Measurements from ENCODE around the gene DSCAML1. TPM values are rescaled to one million over a fixed set of nuclear protein-coding genes. Genes with fewer than 3 reads are reported as not detected.

DSCAML1 gene
- total RNA-seq, 1 donor from 2014 or later = 4.0 TPM

DNA sequence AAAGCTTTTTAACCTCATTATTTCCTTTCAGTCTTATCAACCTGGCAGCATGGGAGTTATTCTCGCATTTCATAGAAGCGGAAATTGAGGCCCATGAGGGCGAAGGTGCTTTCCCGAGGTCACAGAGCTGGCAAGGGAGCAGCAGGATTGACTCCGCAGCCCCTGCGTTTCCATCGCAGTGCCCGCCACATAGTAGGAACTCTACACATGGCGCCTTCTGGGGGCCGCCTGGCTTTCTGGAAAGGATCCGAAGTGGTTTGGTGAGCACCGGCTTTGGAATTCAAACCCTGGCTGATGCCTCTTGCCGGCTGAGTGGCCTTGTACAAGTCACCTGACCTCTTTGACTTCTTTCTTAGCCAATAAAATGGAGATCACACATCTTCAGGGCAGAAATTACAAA lies 376.0 kb downstream of the DSCAML1 start:
- DNase-seq (ENCODE audit: low read depth) = no peak
- TF ChIP-seq, protein P1, sequence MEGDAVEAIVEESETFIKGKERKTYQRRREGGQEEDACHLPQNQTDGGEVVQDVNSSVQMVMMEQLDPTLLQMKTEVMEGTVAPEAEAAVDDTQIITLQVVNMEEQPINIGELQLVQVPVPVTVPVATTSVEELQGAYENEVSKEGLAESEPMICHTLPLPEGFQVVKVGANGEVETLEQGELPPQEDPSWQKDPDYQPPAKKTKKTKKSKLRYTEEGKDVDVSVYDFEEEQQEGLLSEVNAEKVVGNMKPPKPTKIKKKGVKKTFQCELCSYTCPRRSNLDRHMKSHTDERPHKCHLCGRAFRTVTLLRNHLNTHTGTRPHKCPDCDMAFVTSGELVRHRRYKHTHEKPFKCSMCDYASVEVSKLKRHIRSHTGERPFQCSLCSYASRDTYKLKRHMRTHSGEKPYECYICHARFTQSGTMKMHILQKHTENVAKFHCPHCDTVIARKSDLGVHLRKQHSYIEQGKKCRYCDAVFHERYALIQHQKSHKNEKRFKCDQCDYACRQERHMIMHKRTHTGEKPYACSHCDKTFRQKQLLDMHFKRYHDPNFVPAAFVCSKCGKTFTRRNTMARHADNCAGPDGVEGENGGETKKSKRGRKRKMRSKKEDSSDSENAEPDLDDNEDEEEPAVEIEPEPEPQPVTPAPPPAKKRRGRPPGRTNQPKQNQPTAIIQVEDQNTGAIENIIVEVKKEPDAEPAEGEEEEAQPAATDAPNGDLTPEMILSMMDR (conservative IDR thresholded peaks at IDR 0.05; ENCODE audit: low read depth, low read length) = no peak
- H3K4me3 ChIP-seq (ENCODE audit: low read depth, low read length) = no peak overlapping the region

DNA sequence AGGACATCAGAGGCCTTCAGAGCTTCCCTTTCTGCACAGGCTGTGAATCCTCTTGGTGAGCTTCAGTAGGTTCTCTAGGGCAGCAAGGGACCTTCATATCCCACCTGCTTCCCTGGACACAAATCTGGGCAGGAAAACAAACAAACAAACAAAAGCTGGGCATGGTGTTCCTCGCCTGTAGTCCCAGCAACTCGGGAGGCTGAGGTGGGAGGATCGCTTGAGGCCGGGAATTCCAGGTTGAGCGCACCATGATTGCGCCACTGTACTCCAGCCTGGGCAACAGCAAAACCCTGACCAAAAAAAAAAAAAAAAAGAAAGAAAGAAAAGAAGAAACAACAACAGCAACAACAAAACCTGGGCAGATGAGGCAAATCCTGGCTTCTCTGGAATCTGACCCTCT lies 376.4 kb downstream of the DSCAML1 start:
- no peak overlapping the region for H3K4me3 ChIP-seq (ENCODE audit: low read depth, low read length)
- TF ChIP-seq, protein P1 (conservative IDR thresholded peaks at IDR 0.05; ENCODE audit: low read depth, low read length) = no peak
- DNase-seq (ENCODE audit: low read depth) = no peak

GRCh38 chr11:117420143-117420485 lies 376.9 kb downstream of the DSCAML1 start:
- DNase-seq (ENCODE audit: low read depth) = no peak
- TF ChIP-seq, protein P1 (conservative IDR thresholded peaks at IDR 0.05; ENCODE audit: low read depth, low read length) = no peak

GRCh38 chr11:117419482-117420142 lies 377.4 kb downstream of the DSCAML1 start:
- TF ChIP-seq, protein P1 (conservative IDR thresholded peaks at IDR 0.05; ENCODE audit: low read depth, low read length) = no peak
- no peak for DNase-seq (ENCODE audit: low read depth)
- no peak overlapping the region for H3K4me3 ChIP-seq (ENCODE audit: low read depth, low read length)

More at GRCh38 chr11:117420143-117420485, 376.9 kb downstream of the DSCAML1 start:
- H3K4me3 ChIP-seq (ENCODE audit: low read depth, low read length) = no peak overlapping the region

DNA sequence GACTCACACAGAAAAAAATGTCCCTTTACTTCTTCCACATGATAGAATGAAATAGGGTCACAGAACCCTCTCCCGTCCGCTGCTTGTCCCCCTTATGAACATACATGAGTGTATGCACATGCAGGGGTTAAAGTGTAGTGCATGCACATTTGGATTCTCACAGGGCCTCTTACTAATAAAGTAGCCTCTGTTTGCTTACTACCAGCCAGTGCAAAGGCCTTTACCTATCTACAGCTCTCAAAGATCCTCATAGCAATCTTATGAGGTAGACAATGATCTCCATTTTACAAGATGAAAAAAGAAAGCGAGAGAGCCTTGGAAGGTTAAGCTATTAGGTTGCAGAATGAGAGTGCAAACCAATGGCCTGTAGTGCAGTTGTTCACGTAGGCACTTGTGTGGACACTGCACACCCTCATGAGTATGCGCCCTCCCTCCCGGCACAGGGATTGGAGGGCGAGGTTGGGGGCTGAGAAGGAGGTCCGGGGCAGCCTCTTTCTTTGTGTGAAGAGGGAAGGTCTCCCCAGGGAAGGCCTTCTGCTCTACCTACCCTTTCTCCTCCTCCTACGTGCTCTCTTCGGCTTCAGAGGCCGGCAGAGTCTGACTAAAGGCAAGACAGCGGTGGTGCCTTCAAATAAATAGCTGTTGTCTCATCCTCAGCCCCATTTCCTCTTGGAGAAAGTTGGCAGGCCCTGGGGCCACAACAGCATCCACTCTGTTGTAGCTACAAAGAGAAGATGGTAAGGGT lies 378.1 kb downstream of the DSCAML1 start:
- no peak overlapping the region for H3K4me3 ChIP-seq (ENCODE audit: low read depth, low read length)
- no peak for DNase-seq (ENCODE audit: low read depth)
- TF ChIP-seq, protein P1 (conservative IDR thresholded peaks at IDR 0.05; ENCODE audit: low read depth, low read length) = no peak

DNA sequence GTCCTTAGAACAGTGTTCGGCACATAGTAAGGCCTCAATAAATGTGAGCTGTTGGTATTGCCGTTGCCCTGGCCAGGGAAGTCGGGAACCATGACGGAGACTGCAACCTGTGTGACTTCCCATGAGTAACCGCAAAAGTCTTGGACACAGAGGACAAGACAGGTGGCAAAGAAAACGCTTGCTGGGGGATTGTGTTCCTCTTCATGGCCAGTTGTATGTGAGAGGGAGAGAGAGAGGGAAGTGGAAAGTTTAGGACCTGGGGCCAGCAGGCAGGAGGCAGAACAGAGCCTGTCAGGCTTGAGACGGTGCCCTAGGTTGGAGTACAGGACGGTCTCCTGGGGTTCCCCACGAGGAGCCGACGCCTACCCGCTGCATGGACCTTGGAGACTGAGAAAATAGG lies 379.2 kb downstream of the DSCAML1 start:
- no peak overlapping the region for H3K4me3 ChIP-seq (ENCODE audit: low read depth, low read length)
- DNase-seq (ENCODE audit: low read depth) = no peak
- TF ChIP-seq, protein P1 (conservative IDR thresholded peaks at IDR 0.05; ENCODE audit: low read depth, low read length) = no peak
